Fibroblast of the aortic adventitia (primary cell): ENCODE data around the gene ABHD3. TPM values are rescaled to one million over a fixed set of nuclear protein-coding genes. Genes with fewer than 3 reads are reported as not detected.

Experiments
- DNase-seq: peaks from one replicate; pipeline ENCODE4 v3.0.0-alpha.2; 2010; ENCODE audit warnings: low read depth
- H3K4me3 ChIP-seq: 2 replicates; pipeline ENCODE4 v1.5.1; 2011; ENCODE audit warnings: low read depth, mild to moderate bottlenecking, control low read depth, low read length, moderate library complexity
- total RNA-seq: library from RNA; depleted of rRNA; stranded (reverse); fragments of >200 nt; gene quantifications from 2 replicates; pipeline ENCODE4 v1.2.3, GENCODE V29; 2012; ENCODE audit warnings: low replicate concordance
- TF ChIP-seq, protein P1 (sequence below): IDR thresholded peaks from 2 replicates; pipeline ENCODE4 v1.5.1; 2011; ENCODE audit warnings: mild to moderate bottlenecking, low read length, control low read depth, inconsistent platforms; ENCODE audit not compliant: insufficient read depth

The ABHD3 gene
- total RNA-seq, 1 donor, result 5.5 TPM

- TF ChIP-seq, protein P1, sequence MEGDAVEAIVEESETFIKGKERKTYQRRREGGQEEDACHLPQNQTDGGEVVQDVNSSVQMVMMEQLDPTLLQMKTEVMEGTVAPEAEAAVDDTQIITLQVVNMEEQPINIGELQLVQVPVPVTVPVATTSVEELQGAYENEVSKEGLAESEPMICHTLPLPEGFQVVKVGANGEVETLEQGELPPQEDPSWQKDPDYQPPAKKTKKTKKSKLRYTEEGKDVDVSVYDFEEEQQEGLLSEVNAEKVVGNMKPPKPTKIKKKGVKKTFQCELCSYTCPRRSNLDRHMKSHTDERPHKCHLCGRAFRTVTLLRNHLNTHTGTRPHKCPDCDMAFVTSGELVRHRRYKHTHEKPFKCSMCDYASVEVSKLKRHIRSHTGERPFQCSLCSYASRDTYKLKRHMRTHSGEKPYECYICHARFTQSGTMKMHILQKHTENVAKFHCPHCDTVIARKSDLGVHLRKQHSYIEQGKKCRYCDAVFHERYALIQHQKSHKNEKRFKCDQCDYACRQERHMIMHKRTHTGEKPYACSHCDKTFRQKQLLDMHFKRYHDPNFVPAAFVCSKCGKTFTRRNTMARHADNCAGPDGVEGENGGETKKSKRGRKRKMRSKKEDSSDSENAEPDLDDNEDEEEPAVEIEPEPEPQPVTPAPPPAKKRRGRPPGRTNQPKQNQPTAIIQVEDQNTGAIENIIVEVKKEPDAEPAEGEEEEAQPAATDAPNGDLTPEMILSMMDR, result no peak
These were observed 40.5 kb downstream of the ABHD3 start for GRCh38 chr18:21664069-21664468.

DNA sequence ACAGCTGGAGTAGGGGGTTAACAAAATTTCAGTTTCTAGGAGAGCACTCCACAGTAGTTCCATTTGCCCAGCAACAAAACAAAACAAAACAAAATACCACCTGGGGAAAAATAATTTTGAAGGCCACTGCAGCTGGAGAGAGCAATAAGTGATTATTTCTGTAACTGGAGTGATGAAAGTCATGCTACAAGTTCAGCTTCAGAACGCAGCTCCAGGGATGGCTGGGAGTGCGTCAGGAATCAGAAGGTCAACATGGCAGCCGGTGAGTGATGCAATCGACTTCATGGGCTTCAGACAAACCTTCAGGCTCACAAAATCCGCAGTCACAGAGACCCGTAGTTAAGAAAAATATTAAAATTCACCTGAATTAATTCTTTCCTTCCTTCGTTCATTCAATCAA is 41.0 kb downstream of the ABHD3 start:
- H3K4me3 ChIP-seq, result no peak overlapping the region
- no peak for DNase-seq
- TF ChIP-seq, protein P1, result no peak

More at GRCh38 chr18:21664069-21664468, 40.5 kb downstream of the ABHD3 start:
- no peak for DNase-seq
- H3K4me3 ChIP-seq, result no peak overlapping the region

- TF ChIP-seq, protein P1, result no peak
- no peak for DNase-seq
- no peak overlapping the region for H3K4me3 ChIP-seq
These were observed 42.0 kb downstream of the ABHD3 start for GRCh38 chr18:21662581-21662980.

DNA sequence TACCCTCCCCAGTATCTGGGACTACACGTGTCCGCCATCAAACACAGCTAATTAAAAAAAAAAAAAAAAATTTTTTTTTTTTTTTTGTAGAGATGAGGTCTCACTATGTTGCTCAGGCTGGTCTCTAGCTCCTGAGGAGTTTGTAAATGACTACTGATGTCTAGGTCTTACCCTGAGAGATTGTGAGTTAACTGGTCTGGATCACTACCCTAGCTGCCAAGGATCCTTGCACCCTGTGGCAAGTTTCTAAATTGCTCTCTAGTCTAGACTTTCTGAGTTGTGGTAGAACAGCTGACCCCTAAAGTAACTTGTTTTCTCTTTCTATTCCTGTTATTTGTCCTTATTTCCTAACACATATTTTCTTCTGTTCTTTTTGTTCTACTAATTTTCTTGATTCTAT is 44.5 kb downstream of the ABHD3 start:
- no peak overlapping the region for H3K4me3 ChIP-seq
- TF ChIP-seq, protein P1, result no peak

GRCh38 chr18:21656402-21656801 is 48.2 kb downstream of the ABHD3 start:
- no peak overlapping the region for H3K4me3 ChIP-seq
- peak; percentile 69 for DNase-seq
- TF ChIP-seq, protein P1, result no peak

More for the DNA sequence above, 44.5 kb downstream of the ABHD3 start:
- no peak for DNase-seq

DNA sequence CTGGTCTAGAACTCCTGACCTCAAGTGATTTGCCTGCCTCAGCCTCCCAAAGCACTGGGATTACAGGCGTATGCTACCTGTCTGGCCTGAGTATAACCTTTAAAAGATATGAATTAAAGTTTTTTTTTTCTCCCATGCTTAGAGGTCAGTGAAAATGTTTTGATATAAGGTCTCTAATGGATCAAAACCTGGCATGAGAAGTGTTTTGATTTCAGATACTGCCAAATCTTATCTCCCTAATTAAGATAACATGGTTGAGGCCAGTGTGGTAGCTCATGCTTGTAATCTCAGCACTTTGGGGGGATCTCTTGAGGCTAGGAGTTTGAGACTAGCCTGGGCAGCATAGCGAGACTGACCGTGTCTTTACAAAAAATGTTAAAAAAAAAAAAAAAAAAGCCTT is 51.2 kb downstream of the ABHD3 start:
- TF ChIP-seq, protein P1, result no peak
- no peak overlapping the region for H3K4me3 ChIP-seq
- peak; percentile 30 for DNase-seq

- H3K4me3 ChIP-seq, result no peak overlapping the region
- TF ChIP-seq, protein P1, result no peak
- no peak for DNase-seq
These were observed 52.5 kb downstream of the ABHD3 start for GRCh38 chr18:21652073-21652472.
